Hematopoietic multipotent progenitor cell treated with erythropoietin and hydrocortisone succinate and interleukin-3 and kit ligand, for 4 days (in vitro differentiated cells): Measurements from ENCODE around the gene HSP90AB1.
"Not testable (repeated sequence)": the region's sequence is repeated elsewhere in the genome, so short reads cannot be mapped to it uniquely, and the experiment has no call there.

Source experiments
- DNase-seq: peaks from one replicate; pipeline ENCODE4 v3.0.0-alpha.2; 2015

HSP90AB1 gene

DNA sequence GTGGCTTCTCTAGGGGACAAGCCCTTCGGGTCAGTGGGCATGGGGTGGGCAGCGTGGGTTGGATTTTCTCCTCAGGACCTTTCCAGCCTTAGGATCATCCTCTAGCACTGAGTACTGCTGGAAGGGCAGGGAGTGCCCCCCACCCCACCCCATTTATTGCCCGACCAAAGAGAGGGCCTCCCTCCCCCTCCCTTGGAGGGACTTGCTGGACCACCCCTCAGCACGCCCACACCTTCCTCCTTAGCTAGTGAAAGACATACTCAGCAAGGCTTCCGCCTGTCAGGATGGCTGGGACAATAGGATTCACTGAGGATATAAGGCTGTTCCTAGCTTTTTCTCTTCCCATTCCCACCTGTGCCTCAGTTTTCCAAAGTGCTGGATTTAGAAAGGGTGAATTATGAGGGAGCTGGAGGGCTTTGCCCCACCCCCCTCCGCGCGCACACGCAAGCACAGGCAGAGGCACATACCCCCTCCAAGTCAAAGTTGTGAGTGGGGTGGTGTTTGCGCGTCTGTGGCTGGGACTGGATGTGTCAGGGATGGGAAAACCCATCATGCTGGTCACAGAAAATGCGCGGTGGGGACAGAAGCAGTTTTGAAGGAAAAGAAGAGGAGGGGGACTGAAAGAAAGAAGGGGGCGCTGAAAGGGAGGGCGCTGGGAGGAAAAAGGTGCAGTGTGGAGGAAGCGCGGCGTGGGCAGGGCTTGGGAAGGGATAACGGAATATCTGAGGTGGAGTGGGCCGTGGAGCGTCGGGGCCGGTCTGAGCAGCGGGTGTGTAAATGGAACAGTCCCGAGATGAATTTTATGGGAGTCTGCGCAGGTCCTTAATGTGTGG lies 24.2 kb upstream of the HSP90AB1 start:
- no peak for DNase-seq

GRCh38 chr6:44223319-44224028 lies 23.4 kb upstream of the HSP90AB1 start, which contains the start of gene SLC29A1:
SLC29A1 (plus strand) TSS chr6:44223595; CDS start chr6:44227314, 3,719 bp downstream.
- DNase-seq = peak; percentile 94

DNA sequence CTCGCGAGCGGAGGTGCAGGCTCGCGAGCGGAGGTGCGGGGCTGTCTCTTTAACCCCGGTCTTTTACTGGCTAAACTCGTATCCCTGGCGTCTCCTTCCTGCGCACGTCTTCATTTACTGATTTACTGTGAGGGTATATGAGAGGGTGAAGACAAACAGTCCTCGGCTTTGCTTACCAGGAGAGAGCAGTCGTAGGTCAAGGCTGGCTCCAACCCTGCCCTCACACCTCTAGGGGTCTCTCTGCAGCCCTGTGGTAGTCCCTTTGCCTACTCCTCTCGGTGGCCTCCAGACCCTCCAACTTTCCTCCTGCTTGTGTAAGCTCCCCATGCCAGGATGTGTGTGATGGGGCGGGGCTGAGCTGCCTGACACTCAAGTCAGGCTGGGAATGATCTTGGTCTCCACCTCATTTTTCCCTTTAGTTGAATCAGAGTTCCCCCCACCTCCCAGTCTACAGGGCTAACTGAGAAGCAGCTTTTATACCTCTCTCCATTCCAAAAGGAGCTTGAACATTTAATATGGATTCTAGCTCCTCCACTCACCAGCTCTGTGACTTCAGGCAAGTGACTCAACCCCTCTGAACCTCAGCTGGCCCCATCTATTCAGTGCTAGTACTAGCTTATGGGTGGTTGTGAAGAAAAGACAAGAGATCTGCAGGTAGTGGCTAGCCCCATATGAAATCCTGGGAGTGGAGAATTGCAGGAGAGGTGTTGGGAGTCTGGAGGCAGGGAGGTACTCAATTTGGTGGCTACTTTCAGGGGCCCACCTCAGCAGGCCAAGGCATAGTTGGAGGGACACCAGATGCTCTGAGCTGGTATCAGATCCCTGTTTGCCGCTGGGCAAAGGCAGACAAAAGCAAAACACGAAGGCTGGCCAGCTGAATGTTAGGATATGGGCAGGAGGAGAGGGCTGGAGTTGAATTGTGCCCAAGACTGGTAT lies 22.6 kb upstream of the HSP90AB1 start:
- peak; percentile 60 for DNase-seq

DNA sequence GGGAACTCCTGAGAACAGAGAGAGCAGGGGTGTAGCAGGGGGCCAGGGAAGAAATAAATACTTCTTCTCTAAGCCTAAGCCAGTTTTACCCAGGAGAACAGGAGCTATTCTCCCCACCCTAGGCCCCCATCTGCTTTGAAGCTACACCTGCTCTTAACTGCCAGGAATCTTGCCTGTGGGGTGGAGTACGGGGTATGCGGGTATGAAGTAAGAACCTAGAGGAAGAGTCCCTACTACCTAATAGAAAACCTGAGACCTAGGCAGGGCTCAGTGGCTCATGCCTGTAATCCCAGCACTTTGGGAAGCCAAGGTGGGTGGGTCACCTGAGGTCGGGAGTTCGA lies 22.0 kb upstream of the HSP90AB1 start:
- DNase-seq = no peak

GRCh38 chr6:44225579-44226325 lies 21.1 kb upstream of the HSP90AB1 start:
- peak; percentile 93 for DNase-seq

DNA sequence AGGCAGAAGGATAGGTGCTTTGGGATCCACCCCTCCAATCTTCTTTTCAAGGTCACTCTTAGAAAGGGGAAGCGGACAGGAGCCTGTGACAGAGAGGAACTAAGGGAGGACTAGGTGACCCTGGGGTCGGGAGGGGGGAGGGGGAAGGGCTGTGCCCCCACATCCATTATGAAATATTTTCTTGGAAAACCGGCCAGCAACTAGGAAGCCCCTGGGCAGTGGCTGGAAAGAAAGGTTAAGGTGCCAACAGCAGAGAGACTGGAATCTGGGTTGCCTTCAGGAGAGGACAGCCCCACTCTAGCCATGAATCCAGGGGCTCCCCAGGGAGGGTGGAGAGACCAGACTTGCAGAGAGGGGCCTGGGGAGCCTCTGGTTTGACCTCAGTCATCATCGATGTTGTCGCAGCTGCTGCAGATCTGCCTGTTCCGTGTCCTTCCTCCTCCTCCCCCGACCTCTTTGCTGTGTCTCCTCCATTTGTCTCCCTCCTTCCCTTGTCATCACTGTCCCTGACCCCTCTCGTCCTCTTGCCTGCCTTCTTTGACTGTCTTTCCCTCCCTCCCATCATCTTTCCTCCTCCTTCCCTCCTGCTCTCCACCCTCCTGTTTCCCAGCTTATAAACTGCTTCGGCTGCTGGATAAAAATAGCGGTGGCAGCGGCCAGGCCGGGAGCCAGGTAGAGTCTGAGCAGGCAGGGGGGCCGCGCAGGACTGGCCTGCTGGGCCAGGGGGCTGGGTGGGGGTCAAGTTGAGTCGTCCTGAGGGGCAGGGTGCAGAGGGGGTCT lies 20.3 kb upstream of the HSP90AB1 start:
- DNase-seq = no peak

- DNase-seq = no peak
Measured at GRCh38 chr6:44227148-44227793, 19.6 kb upstream of the HSP90AB1 start.

GRCh38 chr6:44228031-44228430 lies 18.9 kb upstream of the HSP90AB1 start:
- no peak for DNase-seq

DNA sequence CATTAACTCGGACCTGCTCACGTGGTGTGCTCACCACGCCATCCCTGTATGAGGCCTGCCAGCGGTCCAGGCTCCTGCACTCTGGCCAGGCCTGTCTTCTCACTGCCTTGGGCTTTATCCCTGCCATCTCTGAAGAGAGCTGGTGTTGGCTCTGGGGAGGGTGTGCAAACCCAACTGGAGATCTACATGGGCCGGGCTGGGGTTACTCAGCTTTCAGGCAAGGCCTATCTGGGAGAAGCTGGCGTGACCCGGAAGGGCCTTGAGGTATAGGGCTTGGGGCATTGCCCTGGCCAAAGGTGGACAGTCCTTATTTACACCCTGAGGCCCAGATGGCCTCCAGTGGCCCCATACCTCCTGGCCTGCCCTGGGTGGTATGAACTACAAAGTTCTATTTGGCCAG lies 18.5 kb upstream of the HSP90AB1 start:
- DNase-seq = no peak

- DNase-seq = no peak
Measured at GRCh38 chr6:44228836-44229235, 18.1 kb upstream of the HSP90AB1 start.

- DNase-seq = no peak
Measured at GRCh38 chr6:44229376-44230033, 17.4 kb upstream of the HSP90AB1 start.

- DNase-seq = no peak
Measured at GRCh38 chr6:44230034-44230675, 16.7 kb upstream of the HSP90AB1 start.

DNA sequence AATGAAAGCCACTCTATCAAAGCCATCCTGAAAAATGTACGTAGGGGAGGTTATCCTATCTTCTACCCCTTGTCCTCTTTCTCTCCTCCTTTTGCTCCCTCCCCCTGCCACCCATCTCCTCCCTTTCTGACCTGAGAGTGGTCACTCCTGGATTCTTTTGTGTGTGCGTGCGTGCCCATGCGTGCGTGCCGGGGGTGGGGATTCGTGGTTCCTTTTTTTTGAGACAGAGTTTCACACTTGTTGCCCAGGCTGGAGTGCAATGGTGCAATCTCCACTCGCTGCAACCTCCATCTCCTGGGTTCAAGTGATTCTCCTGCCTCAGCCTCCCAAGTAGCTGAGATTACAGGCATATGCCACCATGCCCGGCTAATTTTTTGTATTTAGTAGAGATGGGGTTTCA lies 15.5 kb upstream of the HSP90AB1 start:
- DNase-seq = not testable (repeated sequence)

- DNase-seq = peak; percentile 53
Measured at GRCh38 chr6:44232676-44233566, 14.0 kb upstream of the HSP90AB1 start.

DNA sequence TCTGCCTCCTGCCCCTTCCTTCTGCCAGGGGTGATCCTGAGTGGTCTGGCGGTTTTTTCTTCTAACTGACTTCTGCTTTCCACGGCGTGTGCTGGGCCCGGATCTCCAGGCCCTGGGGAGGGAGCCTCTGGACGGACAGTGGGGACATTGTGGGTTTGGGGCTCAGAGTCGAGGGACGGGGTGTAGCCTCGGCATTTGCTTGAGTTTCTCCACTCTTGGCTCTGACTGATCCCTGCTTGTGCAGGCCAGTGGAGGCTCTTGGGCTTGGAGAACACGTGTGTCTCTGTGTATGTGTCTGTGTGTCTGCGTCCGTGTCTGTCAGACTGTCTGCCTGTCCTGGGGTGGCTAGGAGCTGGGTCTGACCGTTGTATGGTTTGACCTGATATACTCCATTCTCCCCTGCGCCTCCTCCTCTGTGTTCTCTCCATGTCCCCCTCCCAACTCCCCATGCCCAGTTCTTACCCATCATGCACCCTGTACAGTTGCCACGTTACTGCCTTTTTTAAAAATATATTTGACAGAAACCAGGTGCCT lies 13.3 kb upstream of the HSP90AB1 start:
- no peak for DNase-seq

- peak; percentile 71 for DNase-seq
Measured at GRCh38 chr6:44234101-44235025, 12.5 kb upstream of the HSP90AB1 start.

- no peak for DNase-seq
Measured at GRCh38 chr6:44235269-44235668, 11.6 kb upstream of the HSP90AB1 start.
